HCT116 (cell line): Measurements from ENCODE around the gene PVRIG. TPM values are rescaled to one million over a fixed set of nuclear protein-coding genes. Genes with fewer than 3 reads are reported as not detected.
"Not testable (repeated sequence)": the region's sequence is repeated elsewhere in the genome, so short reads cannot be mapped to it uniquely, and the experiment has no call there.

Experiments used
- ATAC-seq: fragments of 200-7000 bp; cut with Tn5 transposase; 2 replicates; pipeline ENCODE4 v1.9.1; 2020; ENCODE audit warnings: mild to moderate bottlenecking, moderate library complexity
- Bru-seq: library from RNA; stranded (reverse); fragments of 400-500 nt; gene quantifications from one replicate; lab custom pipeline; 2021; lab: Mats Ljungman, UMichigan
- BruChase-seq, 2 experiments: library from RNA; stranded (reverse); fragments of 400-500 nt; gene quantifications; one replicate each; lab custom pipeline; 2021; lab: Mats Ljungman, UMichigan
- BruUV-seq: library from RNA; stranded (reverse); fragments of 400-500 nt; replicated peaks from 2 replicates; lab custom pipeline; 2021; lab: Mats Ljungman, UMichigan
- CTCF ChIA-PET: fragments of 300-600 bp; sonication (Branson Sonifier 250); formaldehyde crosslinking; loops from one replicate; lab custom pipeline; 2021; ENCODE audit warnings: antibody characterized with exemption; lab: Charles Lee
- POLR2A ChIA-PET: fragments of 300-600, 350-600 bp; sonication (Branson Sonifier 250); formaldehyde crosslinking; loops from one replicate; lab custom pipeline; 2021; ENCODE audit warnings: antibody characterized with exemption; lab: Charles Lee
- RAD21 ChIA-PET, 2 experiments: fragments of 300-600 bp; sonication (Branson Sonifier 250); formaldehyde crosslinking; loops; one replicate each; lab custom pipeline; 2023; ENCODE audit warnings: low total read pairs in 2 of 2; ENCODE audit not compliant: uncharacterized antibody in 2 of 2, unreplicated experiment in 2 of 2, low non-redundant PET in 1 of 2; lab: Charles Lee
- DNase-seq: peaks from one replicate; pipeline ENCODE4 v3.0.0-alpha.2; 2010; ENCODE audit warnings: low read depth, low spot score
- H2AFZ ChIP-seq: fragments of 200-600 bp; shearing (Covaris generic), sonication (generic); 2 replicates; pipeline ENCODE4 v1.6.1; 2017; ENCODE audit warnings: low read depth, mixed run types, mixed read lengths, antibody characterized with exemption, low read length; ENCODE audit not compliant: poor library complexity, severe bottlenecking
- H3K27ac ChIP-seq: 2 replicates; pipeline ENCODE4 v1.5.1; 2012; ENCODE audit warnings: low read depth, low read length
- H3K27me3 ChIP-seq: fragments of 200-600 bp; sonication (generic); 2 replicates; pipeline ENCODE4 v1.6.1; 2016; ENCODE audit warnings: mixed run types, low read length, mixed read lengths; ENCODE audit not compliant: insufficient read depth
- H3K36me3 ChIP-seq, 2 experiments: fragments of 200-500 bp in 1 of 2; fragments of 200-600 bp in 1 of 2; sonication (Bioruptor generic) in 1 of 2; sonication (generic) in 1 of 2; 2 replicates each; pipeline versions ENCODE4 v1.5.1 to v1.6.1; 2014 to 2016; ENCODE audit warnings: low read length in 2 of 2, inconsistent platforms in 1 of 2, mixed read lengths in 1 of 2, mixed run types in 1 of 2; ENCODE audit not compliant: insufficient read depth in 2 of 2, control insufficient read depth in 1 of 2
- H3K4me1 ChIP-seq, 2 experiments: fragments of 200-600 bp in 1 of 2; sonication (generic) in 1 of 2; 2 replicates each; pipeline versions ENCODE4 v1.5.1 to v1.6.1; 2012 to 2017; ENCODE audit warnings: low read length in 2 of 2, inconsistent platforms in 1 of 2, mild to moderate bottlenecking in 1 of 2, mixed read lengths in 1 of 2, mixed run types in 1 of 2, moderate library complexity in 1 of 2; ENCODE audit not compliant: insufficient read depth in 2 of 2, control insufficient read depth in 1 of 2
- H3K4me2 ChIP-seq: fragments of 200-600 bp; sonication (generic); 2 replicates; pipeline ENCODE4 v1.6.1; 2017; ENCODE audit warnings: mixed run types, low read length, mixed read lengths
- H3K4me3 ChIP-seq, 2 experiments: fragments of 200-600 bp in 1 of 2; sonication (generic) in 1 of 2; replicated peaks in 1 of 2; 2 replicates each; pipeline ENCODE4 v1.5.1; 2011 to 2016; ENCODE audit warnings: low read length in 2 of 2, control low read depth in 1 of 2, low read depth in 1 of 2, mild to moderate bottlenecking in 1 of 2, mixed read lengths in 1 of 2, mixed run types in 1 of 2
- H3K79me2 ChIP-seq: fragments of 200-600 bp; sonication (generic); 2 replicates; pipeline ENCODE4 v1.6.1; 2017; ENCODE audit warnings: mild to moderate bottlenecking, mixed run types, low read length, moderate library complexity, mixed read lengths; ENCODE audit not compliant: insufficient read depth
- H3K9ac ChIP-seq: fragments of 200-600 bp; sonication (generic); 2 replicates; pipeline ENCODE4 v1.6.1; 2016; ENCODE audit warnings: low read length, mixed read lengths
- H3K9me2 ChIP-seq: fragments of 200-600 bp; sonication (generic), shearing (Covaris generic); 2 replicates; pipeline ENCODE4 v1.6.1; 2017; ENCODE audit warnings: mixed run types, mild to moderate bottlenecking, moderate library complexity; ENCODE audit not compliant: insufficient read depth
- H3K9me3 ChIP-seq, 2 experiments: fragments of 200-500 bp in 1 of 2; fragments of 200-600 bp in 1 of 2; sonication (Bioruptor generic) in 1 of 2; sonication (generic) in 1 of 2; 2 replicates each; pipeline ENCODE4 v1.6.1; 2014 to 2017; ENCODE audit warnings: low read length in 2 of 2, mixed read lengths in 2 of 2, inconsistent platforms in 1 of 2, low read depth in 1 of 2, mild to moderate bottlenecking in 1 of 2, mixed run types in 1 of 2, moderate library complexity in 1 of 2; ENCODE audit not compliant: control insufficient read depth in 1 of 2, insufficient read depth in 1 of 2
- H4K20me1 ChIP-seq: fragments of 200-600 bp; sonication (generic), shearing (Covaris generic); 2 replicates; pipeline ENCODE4 v1.6.1; 2017; ENCODE audit warnings: mixed run types, mild to moderate bottlenecking, moderate library complexity; ENCODE audit not compliant: insufficient read depth
- CBX3 ChIP-seq: IDR thresholded peaks from 2 replicates; pipeline ENCODE4 v1.6.1; 2012; ENCODE audit warnings: low read depth
- MAX ChIP-seq: IDR thresholded peaks from 2 replicates; pipeline ENCODE4 v1.6.1; 2012
- ZBTB33 ChIP-seq: IDR thresholded peaks from 2 replicates; pipeline ENCODE4 v1.6.1; 2011; ENCODE audit warnings: mild to moderate bottlenecking, low read length, moderate library complexity; ENCODE audit not compliant: insufficient replicate concordance; ENCODE audit errors: extremely low read depth
- ZFX ChIP-seq: fragments of 450-650 bp; IDR thresholded peaks from 2 replicates; pipeline ENCODE4 v1.6.1; 2017
- intact Hi-C: fragments of 100-400 bp; cut with micrococcal nuclease; formaldehyde crosslinking; loops from 2 replicates; pipeline ENCODE4 v1.10.0; 2022
- long read RNA-seq: library from polyadenylated mRNA; unstranded; transcript quantifications from one replicate; pipeline ENCODE4 v2.0.0, GENCODE V29; 2021; ENCODE audit not compliant: unreplicated experiment
- polyA plus RNA-seq: library from polyadenylated mRNA; unstranded; fragments of >200 nt; gene quantifications from 2 replicates; pipeline ENCODE4 v1.2.1, GENCODE V29; 2012; ENCODE audit warnings: missing spikeins
- total RNA-seq: library from RNA; stranded (reverse); gene quantifications from one replicate; pipeline ENCODE4 v1.2.1, GENCODE V29; 2021; ENCODE audit not compliant: unreplicated experiment

The PVRIG gene
- total RNA-seq: 0.30 TPM
- 0.16 and 0.69 TPM in 2 replicates for polyA plus RNA-seq
- Bru-seq, nascent RNA: not detected
- BruChase-seq, experiment 1, labeled RNA remaining after a 6-hour chase: percentile 22 among the genes with signal in this experiment
- BruChase-seq, experiment 2, labeled RNA remaining after a 2-hour chase: not detected
- long read RNA-seq: 0 reads

- H3K27me3 ChIP-seq, intact Hi-C loops: not testable (repeated sequence)
Measured at GRCh38 chr7:100219801-100220585, at the start of gene PVRIG. PVRIG (plus strand) TSS chr7:100219949; CDS start chr7:100219971, 22 bp downstream.

GRCh38 chr7:100170101-100170897 is 49.5 kb upstream of the PVRIG start:
- Histone ChIP-seq H2AFZ (no peak overlapping the region), H3K79me2 (no peaks in the 10 kb centered on the region), H3K9me2 (no peaks in the 10 kb centered on the region), H3K27me3 (no peaks in the 10 kb centered on the region), H3K4me3 (no peak overlapping the region), H3K4me2 (no peak overlapping the region), H3K4me1 (peaks cover 0 to 6% of the 10 kb centered on the region in 2 experiments; a peak in 1 of 4 replicates), H3K9ac (no peak overlapping the region), H3K9me3 (no peaks in the 10 kb centered on the region), H3K36me3 (no peaks in the 10 kb centered on the region), H3K27ac (no peak overlapping the region), H4K20me1 (no peaks in the 10 kb centered on the region)
- ChIA-PET POLR2A (no interaction called here), RAD21 (no interaction called here), CTCF (no interaction called here)
- TF ChIP-seq ZFX (no peak), CBX3 (no peak), ZBTB33 (no peak), MAX (no peak)
- DNase-seq: no peak
- intact Hi-C loops: no loop called here
- ATAC-seq: no peak
- no TSS peak for BruUV-seq

More at GRCh38 chr7:100219801-100220585, at the start of gene PVRIG:
- H3K9me3 ChIP-seq, BruUV-seq, RAD21 ChIA-PET, H3K36me3 ChIP-seq, H3K4me3 ChIP-seq, H3K79me2 ChIP-seq, H3K4me2 ChIP-seq, ATAC-seq, H3K9ac ChIP-seq, H3K4me1 ChIP-seq, H2AFZ ChIP-seq, H3K27ac ChIP-seq, DNase-seq, H4K20me1 ChIP-seq, CTCF ChIA-PET, H3K9me2 ChIP-seq, POLR2A ChIA-PET: not testable (repeated sequence)
